CD4-positive, alpha-beta T cell treated with Interleukin-6 for 4 hours (primary cell): ENCODE measurements around the gene NCOA4.
A peak's percentile ranks its signal among the peaks of the same experiment; 100 is the strongest.
"Not testable (repeated sequence)": the region's sequence is repeated elsewhere in the genome, so short reads cannot be mapped to it uniquely, and the experiment has no call there.

Experiments
- DNase-seq: peaks from one replicate; pipeline ENCODE4 v3.0.0-alpha.2; 2020; ENCODE audit warnings: mixed read lengths

Gene NCOA4

GRCh38 chr10:46052057-46052790, 21.8 kb upstream of the NCOA4 start:
- DNase-seq = no peak

GRCh38 chr10:46050941-46051623, 20.7 kb upstream of the NCOA4 start:
- no peak for DNase-seq

- DNase-seq = not testable (repeated sequence)
These were observed 19.0 kb upstream of the NCOA4 start for GRCh38 chr10:46049497-46049831.

- DNase-seq = no peak
These were observed 17.7 kb upstream of the NCOA4 start for GRCh38 chr10:46048152-46048551.

- no peak for DNase-seq
These were observed 15.8 kb upstream of the NCOA4 start, which contains the start of gene MSMB for GRCh38 chr10:46046261-46046660. MSMB (minus strand) TSS chr10:46046269; CDS start chr10:46046237, 32 bp downstream.

GRCh38 chr10:46042527-46042926, 12.1 kb upstream of the NCOA4 start:
- no peak for DNase-seq

- DNase-seq = no peak
These were observed 9.6 kb upstream of the NCOA4 start for GRCh38 chr10:46040004-46040403.

- DNase-seq = no peak
These were observed 6.8 kb upstream of the NCOA4 start for GRCh38 chr10:46037107-46037825.

GRCh38 chr10:46035923-46036849, 5.8 kb upstream of the NCOA4 start:
- DNase-seq = no peak

GRCh38 chr10:46033602-46034011, 3.2 kb upstream of the NCOA4 start:
- DNase-seq = no peak

GRCh38 chr10:46031648-46032532, 1.5 kb upstream of the NCOA4 start:
- no peak for DNase-seq

GRCh38 chr10:46029461-46030030, 877 bp downstream of the NCOA4 start:
- no peak for DNase-seq

GRCh38 chr10:46028584-46029460, 1.6 kb downstream of the NCOA4 start:
- DNase-seq = peak; percentile 39

- no peak for DNase-seq
These were observed 4.3 kb downstream of the NCOA4 start for GRCh38 chr10:46026106-46026505.

GRCh38 chr10:46025406-46025805, 5.0 kb downstream of the NCOA4 start:
- no peak for DNase-seq

GRCh38 chr10:46024948-46025347, 5.5 kb downstream of the NCOA4 start:
- no peak for DNase-seq

- peak; percentile 85 for DNase-seq
These were observed 7.3 kb downstream of the NCOA4 start for GRCh38 chr10:46022978-46023702.

GRCh38 chr10:46020344-46020657, 10.1 kb downstream of the NCOA4 start:
- no peak for DNase-seq

GRCh38 chr10:46019569-46020343, 10.7 kb downstream of the NCOA4 start:
- peak; percentile 25 for DNase-seq
